Breast epithelium (tissue), 4 donors: ENCODE measurements around the gene SYNM. TPM values are rescaled to one million over a fixed set of nuclear protein-coding genes. Genes with fewer than 3 reads are reported as not detected.
A peak's percentile ranks its signal among the peaks of the same experiment; 100 is the strongest.

ENCODE experiments used
- DNase-seq, 2 donors: peaks; one replicate each; pipeline ENCODE4 v3.0.0-alpha.2; 2019; ENCODE audit warnings: low spot score in 2 of 2
- H3K27ac ChIP-seq, 2 donors: fragments of 200-600 bp; sonication (generic) in 1 of 2; one replicate each; pipeline ENCODE4 v1.5.1; 2016 to 2019; ENCODE audit warnings: mild to moderate bottlenecking in 1 of 2
- H3K27me3 ChIP-seq, 2 donors: fragments of 200-600 bp; sonication (generic) in 1 of 2; one replicate each; pipeline versions ENCODE4 v1.5.1 to v1.6.0; 2017 to 2019; ENCODE audit warnings: control low read depth in 1 of 2, mild to moderate bottlenecking in 1 of 2
- H3K36me3 ChIP-seq: fragments of 200-600 bp; one replicate; pipeline ENCODE4 v1.5.1; 2019
- H3K4me1 ChIP-seq, 2 donors: fragments of 200-600 bp; sonication (generic); one replicate each; pipeline ENCODE4 v1.5.1; 2016 to 2019; ENCODE audit warnings: control low read depth in 1 of 2
- H3K4me3 ChIP-seq, 3 donors: fragments of 200-600 bp; sonication (generic); 1 replicate in 2 of 3; 2 replicates in 1 of 3; pipeline ENCODE4 v1.5.1; 2016 to 2019; ENCODE audit warnings: mild to moderate bottlenecking in 3 of 3, moderate library complexity in 2 of 3
- H3K9me3 ChIP-seq, 2 donors: fragments of 200-600 bp; sonication (generic) in 1 of 2; one replicate each; pipeline ENCODE4 v1.5.1; 2016 to 2019; ENCODE audit warnings: control low read depth in 1 of 2
- CTCF ChIP-seq, 3 donors: fragments of 450-650 bp; IDR thresholded peaks; one replicate each; pipeline ENCODE4 v1.5.1; 2016 to 2017; ENCODE audit warnings: antibody characterized with exemption in 3 of 3, mild to moderate bottlenecking in 3 of 3, moderate library complexity in 3 of 3
- POLR2A ChIP-seq: fragments of 450-650 bp; IDR thresholded peaks from one replicate; pipeline ENCODE4 v1.6.1; 2016; ENCODE audit warnings: antibody characterized with exemption, mild to moderate bottlenecking, moderate library complexity
- POLR2AphosphoS5 ChIP-seq, 3 donors: sonication (generic); formaldehyde crosslinking; IDR thresholded peaks; one replicate each; pipeline ENCODE4 v1.6.1; 2017; ENCODE audit warnings: antibody characterized with exemption in 3 of 3
- intact Hi-C: fragments of 100-400 bp; cut with DNase I; formaldehyde crosslinking; loops from one replicate; pipeline ENCODE4 v1.15.1; 2023; ENCODE audit warnings: low total_unique reads
- total RNA-seq, 3 donors: library from RNA; depleted of rRNA; stranded (reverse); fragments of >200 nt; gene quantifications; one replicate each; pipeline ENCODE4 v1.1.0, GENCODE V29; 2016

SYNM gene
- total RNA-seq, 3 donors from 2014 or later: 32.0 to 319 (median 115) TPM

GRCh38 chr15:99167640-99168039 is 62.8 kb downstream of the SYNM start:
- DNase-seq: peak in 1 of 2 donors; percentile 62
- Histone ChIP-seq H3K4me1 (peaks cover 0 to 17% of the 10 kb centered on the region in 2 donors), H3K36me3 (no peaks in the 10 kb centered on the region), H3K4me3 (peak overlapping the region in 1 of 3 donors; percentile 6), H3K27ac (peak overlapping the region; percentile 96 to 98), H3K27me3 (no peaks in the 10 kb centered on the region), H3K9me3 (no peaks in the 10 kb centered on the region)
- intact Hi-C loops: no loop called here
- TF ChIP-seq POLR2A (no peak), CTCF (IDR thresholded peaks at IDR 0.05) (no peak), POLR2AphosphoS5 (IDR thresholded peaks at IDR 0.05) (peak in 1 of 3 donors; percentile 38)

GRCh38 chr15:99168601-99169580 is 64.0 kb downstream of the SYNM start:
- Histone ChIP-seq H3K9me3 (no peaks in the 10 kb centered on the region), H3K27me3 (no peaks in the 10 kb centered on the region), H3K36me3 (no peaks in the 10 kb centered on the region), H3K27ac (peak overlapping the region; percentile 96 to 98), H3K4me3 (no peak overlapping the region), H3K4me1 (peaks cover 0 to 17% of the 10 kb centered on the region in 2 donors)
- DNase-seq: peak in 1 of 2 donors; percentile 18
- TF ChIP-seq CTCF (IDR thresholded peaks at IDR 0.05): no peak
- no peak for TF ChIP-seq POLR2A
- TF ChIP-seq POLR2AphosphoS5 (IDR thresholded peaks at IDR 0.05): no peak
- intact Hi-C loops: no loop called here

- Histone ChIP-seq H3K4me3 (no peak overlapping the region), H3K27ac (peak overlapping the region; percentile 96 to 98), H3K36me3 (no peaks in the 10 kb centered on the region), H3K9me3 (no peaks in the 10 kb centered on the region), H3K4me1 (peaks cover 0 to 17% of the 10 kb centered on the region in 2 donors), H3K27me3 (no peaks in the 10 kb centered on the region)
- peak in 1 of 2 donors; percentile 92 for DNase-seq
- intact Hi-C loops: no loop called here
- TF ChIP-seq CTCF (IDR thresholded peaks at IDR 0.05) (peak in 1 of 3 donors; percentile 8), POLR2AphosphoS5 (IDR thresholded peaks at IDR 0.05) (no peak)
These were observed 65.0 kb downstream of the SYNM start for GRCh38 chr15:99169769-99170311.

GRCh38 chr15:99170476-99171065 is 65.7 kb downstream of the SYNM start:
- Histone ChIP-seq H3K27me3 (no peaks in the 10 kb centered on the region), H3K9me3 (no peaks in the 10 kb centered on the region), H3K4me3 (no peak overlapping the region), H3K27ac (peak overlapping the region; percentile 96 to 98), H3K36me3 (no peaks in the 10 kb centered on the region), H3K4me1 (peaks cover 0 to 17% of the 10 kb centered on the region in 2 donors)
- intact Hi-C loops: no loop called here
- no peak for DNase-seq
- TF ChIP-seq POLR2AphosphoS5 (IDR thresholded peaks at IDR 0.05): no peak
- TF ChIP-seq CTCF (IDR thresholded peaks at IDR 0.05): peak in 1 of 3 donors; percentile 24
